ENCODE results near the gene DKKL1.
A peak's percentile ranks its signal among the peaks of the same experiment; 100 is the strongest.

Gene DKKL1

GRCh38 chr19:49396738-49397505 is 33.2 kb downstream of the DKKL1 start:
- no peak for DNase-seq

DNA sequence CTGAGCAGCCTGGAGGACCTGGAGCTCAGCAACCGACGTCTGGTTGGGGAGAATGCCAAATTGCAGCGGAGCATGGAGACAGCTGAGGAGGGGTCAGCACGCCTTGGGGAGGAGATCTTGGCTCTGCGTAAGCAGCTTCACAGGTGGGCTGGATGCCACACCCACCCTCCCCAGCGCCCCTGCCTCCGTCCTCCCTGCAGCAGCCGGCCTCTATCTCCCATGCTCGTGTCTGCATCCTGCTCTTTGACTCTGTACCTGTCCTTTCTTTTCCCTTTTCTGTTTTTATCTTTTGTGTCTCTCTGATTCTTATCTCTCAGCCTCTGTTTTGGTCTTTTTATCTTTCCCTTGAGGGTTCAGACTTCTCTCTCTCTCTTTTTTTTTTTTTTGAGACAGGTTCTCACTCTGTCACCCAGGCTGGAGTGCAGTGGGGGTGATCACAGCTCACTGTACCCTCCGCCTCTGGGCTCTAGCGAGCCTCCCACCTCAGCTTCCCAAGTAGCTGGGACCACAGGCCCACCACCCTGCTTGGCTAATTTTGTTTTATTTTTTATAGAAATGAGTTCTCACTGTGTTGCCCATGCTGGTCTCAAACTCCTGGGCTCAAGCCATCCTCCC is 34.4 kb downstream of the DKKL1 start:
- DNase-seq, result peak; percentile 71

- DNase-seq, result no peak
Observed at GRCh38 chr19:49398931-49399330, 35.3 kb downstream of the DKKL1 start.

DNA sequence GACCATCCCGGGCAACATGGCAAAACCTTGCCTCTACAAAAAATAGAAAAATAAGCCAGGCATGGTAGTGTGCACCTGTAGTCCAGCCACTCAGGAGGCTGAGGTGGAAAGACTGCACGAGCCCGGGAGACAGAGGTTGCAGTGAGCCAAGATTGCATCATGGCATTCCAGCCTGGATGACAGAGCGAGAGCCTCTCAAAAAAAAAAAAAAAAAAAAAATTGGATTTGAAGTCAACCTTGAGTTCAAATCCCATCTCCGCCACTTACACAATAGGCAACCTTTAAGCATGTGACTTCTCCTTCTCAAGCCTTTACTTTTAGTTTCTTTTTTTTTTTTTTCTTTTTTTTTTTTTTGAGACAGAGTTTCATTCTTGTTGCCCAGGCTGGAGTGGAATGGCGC is 36.4 kb downstream of the DKKL1 start:
- no peak for DNase-seq

GRCh38 chr19:49403404-49404187 is 39.9 kb downstream of the DKKL1 start:
- peak; percentile 100 for DNase-seq

DNA sequence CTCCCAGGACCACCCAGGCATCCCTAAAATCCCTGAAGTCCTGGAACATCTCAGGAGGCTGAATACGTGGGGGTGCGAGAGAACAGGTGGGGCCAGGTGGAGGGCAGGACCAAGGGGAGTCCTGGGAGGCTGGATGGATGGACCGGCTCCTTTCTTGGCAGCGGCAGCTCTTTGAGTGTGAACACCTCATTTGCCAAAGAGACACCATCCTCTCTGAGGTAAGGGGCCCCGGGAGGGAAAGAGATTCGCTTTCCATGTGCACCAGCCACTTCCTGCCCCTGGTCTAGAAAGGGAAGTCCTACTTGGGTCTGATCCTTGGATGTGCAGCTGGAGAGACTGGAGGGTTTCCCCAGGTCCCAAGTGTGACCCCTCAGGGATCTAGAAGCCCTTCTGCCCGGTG is 43.4 kb downstream of the DKKL1 start:
- DNase-seq, result no peak

DNA sequence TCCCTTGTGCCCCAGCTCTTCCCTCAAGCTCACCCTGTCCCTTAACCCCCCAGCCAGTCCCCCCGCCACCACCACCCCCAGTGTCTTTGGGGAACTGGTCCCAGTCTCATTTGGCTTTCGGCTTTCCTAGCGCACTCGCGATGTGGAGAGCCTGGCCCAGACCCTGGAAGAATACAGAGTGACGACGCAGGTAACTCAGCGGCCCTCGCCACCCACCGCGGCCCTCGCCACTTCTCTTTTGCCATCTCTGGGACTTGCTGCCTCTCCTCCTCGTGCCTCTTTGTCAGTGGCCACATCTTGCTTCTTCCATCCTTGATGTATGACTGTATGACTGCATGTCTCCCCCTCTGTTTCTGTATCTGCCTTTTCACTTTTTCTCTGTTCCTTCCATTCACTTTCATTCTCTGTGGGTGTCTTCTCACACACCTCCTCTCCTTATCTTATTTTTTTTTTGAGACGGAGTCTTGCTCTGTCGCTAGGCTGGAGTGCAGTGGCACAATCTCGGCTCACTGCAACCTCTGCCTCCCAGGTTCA is 43.9 kb downstream of the DKKL1 start:
- no peak for DNase-seq

DNA sequence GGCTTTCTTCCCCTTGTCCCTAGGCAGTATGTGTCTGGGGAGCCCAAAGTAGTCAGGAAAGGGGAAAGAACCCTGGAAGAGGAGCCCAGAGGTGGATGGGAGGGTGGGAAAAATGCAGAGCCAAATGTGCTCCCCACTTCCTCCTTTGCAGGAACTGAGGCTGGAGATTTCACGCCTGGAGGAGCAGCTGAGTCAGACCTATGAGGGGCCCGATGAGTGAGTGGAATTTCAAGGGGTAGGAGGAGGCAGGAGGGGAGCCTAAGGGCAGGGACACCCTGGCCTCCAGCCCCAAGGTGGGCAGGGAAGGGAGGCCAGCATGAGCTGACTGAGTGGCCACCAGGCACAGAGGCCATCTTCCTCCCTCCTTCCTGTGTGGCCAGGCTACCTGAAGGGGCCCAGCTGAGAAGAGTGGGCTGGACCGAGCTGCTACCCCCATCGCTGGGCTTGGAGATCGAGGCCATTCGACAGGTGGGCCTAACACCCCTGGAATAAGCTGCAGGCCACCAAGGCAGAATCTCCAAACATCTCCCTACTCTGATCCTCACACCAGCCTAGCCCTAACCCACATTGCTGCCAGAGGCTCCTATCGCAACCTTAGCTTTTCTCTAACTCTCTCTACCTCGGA is 45.3 kb downstream of the DKKL1 start:
- no peak for DNase-seq

GRCh38 chr19:49409441-49410029 is 45.9 kb downstream of the DKKL1 start:
- DNase-seq, result no peak

- DNase-seq, result no peak
Observed at GRCh38 chr19:49411681-49412326, 48.1 kb downstream of the DKKL1 start.

DNA sequence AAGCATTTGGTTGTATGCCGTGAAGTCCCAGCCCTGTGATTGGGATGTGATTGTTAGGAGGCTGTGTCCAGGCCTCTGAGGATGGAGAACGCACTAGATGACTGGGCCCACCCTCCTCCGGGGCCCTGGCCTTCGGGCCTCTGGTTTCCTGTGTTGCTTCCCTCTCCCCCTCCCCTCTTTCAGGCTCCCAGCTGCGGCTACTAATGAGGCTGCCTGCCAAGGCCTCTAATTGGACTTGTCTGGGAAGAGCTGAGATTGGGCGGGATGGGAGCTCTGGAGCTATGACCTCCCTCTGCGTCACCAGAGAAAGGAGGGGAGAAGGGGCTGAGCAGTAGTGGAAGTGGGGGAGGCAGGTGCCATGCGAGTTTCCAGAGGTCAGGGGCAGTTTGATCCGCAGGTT is 49.7 kb downstream of the DKKL1 start:
- DNase-seq, result no peak

- no peak for DNase-seq
Observed at GRCh38 chr19:49414256-49414655, 50.6 kb downstream of the DKKL1 start.

- no peak for DNase-seq
Observed at GRCh38 chr19:49415102-49415809, 51.6 kb downstream of the DKKL1 start.

DNA sequence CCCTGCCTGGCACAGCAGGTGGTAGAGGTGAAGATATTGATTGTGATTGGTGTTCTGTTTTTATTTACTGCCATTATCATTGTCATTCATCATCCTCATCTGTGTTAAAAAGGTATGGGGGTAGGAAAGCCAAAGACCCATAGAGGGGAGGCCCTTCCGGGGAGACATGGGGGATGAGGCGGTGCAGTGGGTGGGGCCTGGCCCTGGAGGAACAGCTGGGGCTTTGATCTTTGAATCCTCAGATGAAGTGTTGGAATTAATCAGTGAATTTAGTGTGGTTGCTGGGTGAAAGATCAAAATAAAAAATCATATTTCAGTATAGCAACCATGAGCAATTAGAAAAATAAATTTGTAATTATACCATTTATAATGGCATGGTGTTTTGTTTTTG is 52.1 kb downstream of the DKKL1 start:
- DNase-seq, result no peak

- DNase-seq, result no peak
Observed at GRCh38 chr19:49417088-49417487, 53.4 kb downstream of the DKKL1 start.

DNA sequence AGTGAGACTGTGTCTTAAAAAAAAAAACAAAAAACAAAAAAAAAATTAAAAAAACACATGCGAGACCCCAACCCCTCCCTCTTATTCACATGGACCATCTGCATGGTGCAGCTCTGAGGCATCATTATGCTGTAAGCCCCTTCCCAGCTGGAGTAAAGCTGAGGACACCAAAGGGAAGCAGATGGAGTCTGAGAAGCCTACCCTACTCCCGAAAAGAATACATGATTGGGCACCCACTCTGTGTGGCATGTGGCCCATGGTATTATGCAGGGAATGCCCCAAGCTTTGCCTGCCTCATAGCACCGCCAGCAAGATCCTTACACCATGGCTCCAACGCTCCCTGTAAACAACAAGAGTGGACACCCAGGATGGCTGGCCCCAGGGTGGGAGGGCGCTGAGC is 54.8 kb downstream of the DKKL1 start:
- DNase-seq, result no peak

GRCh38 chr19:49419173-49419572 is 55.5 kb downstream of the DKKL1 start:
- no peak for DNase-seq

- DNase-seq, result no peak
Observed at GRCh38 chr19:49420227-49420626, 56.5 kb downstream of the DKKL1 start.

- DNase-seq, result no peak
Observed at GRCh38 chr19:49421039-49421877, 57.6 kb downstream of the DKKL1 start.

- no peak for DNase-seq
Observed at GRCh38 chr19:49421878-49422202, 58.2 kb downstream of the DKKL1 start.

Measured in NCI-H2171 treated with DMSO at 0.1 percent for 48 hours (cell line).